SK-N-DZ (cell line): ENCODE data around the gene SFMBT2.

ENCODE experiments used
- DNase-seq: peaks from one replicate; pipeline ENCODE4 v3.0.0-alpha.2; 2015; ENCODE audit warnings: low spot score
- small RNA-seq, 2 experiments: library from RNA; depleted of rRNA; stranded (forward); fragments of <200 nt; gene quantifications; one replicate each; pipeline ENCODE3, GENCODE V24; 2014

Gene SFMBT2

DNA sequence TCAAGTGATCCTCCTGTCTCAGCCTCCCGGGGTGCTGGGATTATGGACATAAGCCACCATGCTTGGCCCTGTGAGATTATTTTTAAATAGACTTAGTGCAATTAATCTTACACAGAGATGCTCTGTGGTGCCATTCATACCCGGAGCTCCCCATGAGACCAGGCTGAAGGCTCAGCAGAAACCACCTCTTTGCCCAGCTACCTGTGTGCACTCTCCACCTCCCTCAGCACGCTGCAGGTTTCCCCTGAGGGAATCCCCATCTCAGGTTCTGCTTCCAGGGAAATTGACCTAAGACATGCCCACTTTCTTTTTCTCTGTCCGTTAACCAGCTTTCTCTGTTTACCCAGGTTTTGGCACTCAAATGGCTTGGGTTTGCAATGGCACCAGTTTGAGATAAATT lies 260.5 kb downstream of the SFMBT2 start:
- DNase-seq: no peak

DNA sequence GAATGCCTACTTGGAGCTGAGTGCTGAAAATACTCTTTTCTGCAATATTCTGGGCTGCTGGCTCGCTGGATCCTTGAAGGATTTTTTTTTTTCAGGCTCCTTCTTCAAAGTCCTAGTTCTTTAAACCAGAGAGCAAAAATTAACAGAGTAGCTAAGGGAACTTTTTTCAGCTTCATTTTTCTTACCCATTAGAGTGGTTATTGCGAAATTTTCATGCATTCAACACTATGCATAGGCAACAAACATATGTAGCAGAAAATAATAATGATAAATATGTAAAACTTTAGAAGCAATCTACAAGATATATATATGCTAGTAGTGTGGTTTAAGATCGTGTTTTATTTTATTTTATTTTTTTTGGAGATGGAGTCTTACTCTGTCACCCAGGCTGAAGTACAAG lies 264.6 kb downstream of the SFMBT2 start:
- DNase-seq: no peak

- DNase-seq: no peak
Measured at GRCh38 chr10:7136016-7136415, 274.8 kb downstream of the SFMBT2 start.

- DNase-seq: no peak
Measured at GRCh38 chr10:7135188-7135587, 275.6 kb downstream of the SFMBT2 start.

DNA sequence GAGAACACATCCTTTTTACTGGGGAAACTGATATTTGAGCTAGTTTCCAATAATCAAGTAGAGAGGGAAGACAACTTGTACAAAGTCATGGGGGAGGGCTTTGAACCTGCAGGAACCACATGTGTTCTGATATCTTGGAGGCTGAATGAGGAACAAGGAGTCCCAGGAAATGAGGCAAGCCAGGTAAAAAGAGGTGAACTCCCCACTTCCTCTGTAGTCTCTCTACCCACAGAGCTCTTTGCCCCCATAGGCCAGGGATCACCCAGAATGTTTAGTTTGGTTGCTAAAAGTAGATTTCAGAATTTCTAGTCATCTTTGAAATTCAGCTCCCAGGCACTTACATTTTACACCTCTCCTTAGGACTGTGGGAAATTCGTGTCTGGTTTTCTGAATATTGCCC lies 276.4 kb downstream of the SFMBT2 start:
- no peak for DNase-seq

DNA sequence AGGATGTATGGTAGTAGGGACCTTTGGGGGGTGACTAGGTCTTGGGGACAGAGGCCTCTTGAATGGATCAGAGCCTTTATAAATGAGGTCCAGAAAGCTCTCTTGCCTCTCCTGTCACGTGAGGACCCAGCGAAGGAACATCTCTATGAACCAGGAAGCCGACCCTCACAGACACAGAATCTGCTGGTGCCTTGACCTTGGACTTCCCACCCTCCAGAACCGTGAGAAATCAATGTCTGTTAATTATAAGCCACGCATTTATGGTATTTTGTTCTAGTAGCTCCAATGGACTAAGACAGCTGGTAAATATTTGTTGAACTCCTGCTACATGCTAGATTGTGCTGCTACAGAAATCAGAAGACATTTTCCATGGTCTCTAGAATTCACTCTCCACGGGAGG lies 276.9 kb downstream of the SFMBT2 start:
- DNase-seq: no peak

DNA sequence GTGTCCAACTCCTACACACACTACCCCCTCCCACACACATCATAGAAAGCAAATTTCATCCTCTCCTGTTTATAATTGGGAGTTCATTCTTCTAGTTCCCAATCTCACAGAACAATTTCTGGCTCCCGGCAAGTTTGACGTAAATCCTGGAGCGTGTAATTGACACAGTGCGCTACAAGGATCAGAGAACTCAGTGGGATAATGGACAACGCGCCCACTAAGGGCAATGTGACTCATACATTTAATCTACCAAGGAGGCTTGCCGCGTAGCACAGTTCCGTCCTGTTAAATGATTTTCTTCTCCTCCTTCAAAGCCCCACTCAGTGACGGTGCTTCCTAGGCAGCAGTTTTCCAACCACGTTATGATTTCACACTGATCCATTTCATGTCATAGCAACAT lies 277.6 kb downstream of the SFMBT2 start:
- DNase-seq: no peak

DNA sequence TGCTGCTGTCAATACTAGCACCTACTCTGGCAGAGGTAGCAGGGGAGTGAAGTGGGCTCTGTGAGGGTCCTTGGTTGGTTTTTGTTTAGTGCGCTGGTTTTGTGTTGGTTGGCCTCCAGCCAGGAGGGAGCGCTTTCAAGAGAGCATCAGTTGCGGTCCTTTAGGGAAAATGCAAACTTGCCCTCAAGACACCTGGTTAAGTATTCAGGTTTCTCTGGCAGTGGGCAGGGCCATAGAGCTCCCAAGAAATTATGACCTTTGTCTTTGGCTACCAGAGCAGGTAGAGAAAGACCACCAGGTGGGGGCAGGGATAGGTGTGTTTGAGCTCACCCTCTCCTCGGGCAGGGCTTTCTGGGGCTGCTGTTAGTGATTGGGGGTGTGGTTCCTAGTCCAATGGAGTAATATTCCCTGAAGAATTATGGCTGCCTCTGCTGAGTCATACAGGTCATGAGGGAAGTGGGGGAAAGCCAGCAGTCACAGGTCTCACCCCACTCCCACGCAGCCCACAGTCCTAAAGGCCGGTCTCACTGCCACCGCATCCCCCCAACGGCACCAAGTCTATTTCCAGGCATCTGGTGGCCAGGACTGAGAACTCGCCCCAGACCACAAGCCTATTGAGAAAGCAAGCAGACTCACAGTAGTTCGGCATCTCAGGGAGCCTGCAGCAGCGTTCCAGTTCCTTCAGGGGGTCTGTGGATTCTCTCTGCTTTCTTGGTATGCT lies 280.5 kb downstream of the SFMBT2 start:
- DNase-seq: no peak

DNA sequence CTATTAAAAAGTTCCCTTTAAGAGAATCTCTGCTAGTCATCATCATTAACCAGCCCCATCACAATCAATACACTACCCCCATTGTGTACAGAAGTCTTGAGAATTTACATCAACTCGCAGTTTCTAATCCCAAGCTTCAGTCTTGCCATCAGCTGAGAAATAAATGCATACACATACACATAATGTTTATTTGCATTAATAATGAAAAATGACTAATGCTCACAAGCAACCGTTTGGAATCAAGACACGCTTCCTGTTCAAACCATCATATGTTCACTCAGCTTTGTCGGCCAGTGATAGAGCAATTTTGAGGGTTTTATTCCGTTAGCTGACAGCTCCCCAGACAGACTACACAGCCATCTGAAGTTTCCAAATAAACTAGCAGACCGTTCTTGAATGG lies 287.1 kb downstream of the SFMBT2 start:
- no peak for DNase-seq

DNA sequence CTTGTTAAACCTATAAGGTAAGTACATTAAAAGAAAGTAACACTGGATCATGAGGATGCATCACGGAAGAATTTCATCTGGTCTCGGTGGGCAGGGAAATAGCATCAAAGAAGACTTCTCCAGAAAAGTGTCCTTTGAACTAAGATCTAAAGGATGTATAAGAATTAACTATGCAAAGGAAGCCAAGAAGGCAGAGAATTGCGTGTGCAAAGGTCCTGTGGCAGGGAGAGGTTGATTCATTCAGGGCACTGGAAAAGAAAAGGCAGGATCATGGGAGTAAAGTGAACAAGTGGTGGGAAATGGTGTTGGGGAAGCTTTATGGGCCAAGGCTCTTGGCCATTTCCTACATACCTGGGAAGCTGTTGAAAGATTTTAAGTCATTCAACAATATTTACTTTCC lies 288.3 kb downstream of the SFMBT2 start:
- DNase-seq: no peak

DNA sequence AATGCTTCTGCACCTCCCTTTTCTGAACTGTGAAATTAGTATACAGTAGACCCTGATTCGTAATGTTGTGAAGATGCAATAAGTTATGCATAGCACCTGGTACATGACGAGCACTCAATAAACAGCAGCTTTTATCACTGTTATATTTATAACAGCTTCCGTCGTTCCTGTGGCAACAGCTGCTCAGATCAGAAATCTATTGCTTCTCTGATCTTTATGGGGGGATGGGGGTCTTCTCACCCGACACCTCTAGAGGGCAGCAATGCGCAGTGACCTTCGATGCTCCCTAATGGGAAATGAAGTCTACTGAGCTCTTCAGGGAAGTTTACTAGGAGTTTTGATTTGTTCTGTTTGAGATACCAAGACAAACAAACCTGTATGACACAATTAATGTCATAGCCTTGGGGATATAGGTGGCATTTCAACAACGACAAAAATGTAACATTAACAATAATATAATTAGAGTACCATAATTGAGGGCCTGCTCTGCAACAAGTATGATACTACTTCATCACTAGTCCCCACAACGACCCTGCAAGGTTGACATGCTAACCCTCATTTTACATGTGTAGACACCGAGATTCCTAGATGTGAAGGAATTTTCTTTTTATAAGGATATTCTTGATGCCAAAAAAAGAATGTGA lies 289.6 kb downstream of the SFMBT2 start:
- peak; percentile 70 for DNase-seq

- DNase-seq: no peak
Measured at GRCh38 chr10:7119325-7120015, 291.4 kb downstream of the SFMBT2 start.

DNA sequence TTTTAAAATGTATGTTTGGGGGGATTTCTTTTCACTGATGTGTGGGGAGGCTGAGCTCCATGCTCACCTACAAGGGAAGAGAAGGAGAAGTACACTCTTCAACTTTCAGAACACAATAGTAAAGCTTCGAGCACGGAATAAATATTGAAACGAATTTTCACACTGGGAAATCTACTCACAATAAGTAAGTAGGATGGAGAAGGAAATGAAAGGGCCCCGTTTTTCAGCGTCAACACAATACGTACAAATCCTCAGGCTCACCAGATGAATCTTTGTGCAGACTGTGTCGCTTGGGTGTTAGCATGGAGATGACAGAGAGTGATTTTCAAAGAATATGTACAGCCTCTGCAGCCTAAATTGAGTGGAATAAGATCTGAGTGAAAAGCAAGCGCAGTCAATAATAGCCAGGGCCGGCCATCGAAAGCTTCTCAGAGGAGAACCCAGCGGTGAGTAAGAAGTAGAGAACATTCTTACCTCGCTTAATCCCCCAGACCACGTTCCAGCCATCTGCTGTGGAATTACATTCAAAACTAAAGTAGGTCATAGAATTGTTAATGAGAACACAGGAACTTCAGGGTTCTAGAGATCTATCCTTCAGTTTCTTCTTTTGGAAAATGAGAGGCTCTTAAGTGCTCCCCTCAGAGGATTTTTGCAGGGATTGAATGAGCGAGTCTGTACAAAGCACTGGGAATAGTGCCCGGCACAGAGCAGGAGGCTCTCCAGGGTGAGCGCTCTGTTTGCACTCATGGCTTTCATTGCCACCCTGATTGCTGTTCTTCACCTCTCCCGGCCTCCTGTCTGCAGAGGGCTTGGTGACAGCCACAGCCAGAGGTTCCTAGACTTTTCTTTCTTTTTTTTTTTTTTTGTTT lies 292.8 kb downstream of the SFMBT2 start:
- no peak for DNase-seq

GRCh38 chr10:7117177-7117799 lies 293.5 kb downstream of the SFMBT2 start:
- DNase-seq: no peak

DNA sequence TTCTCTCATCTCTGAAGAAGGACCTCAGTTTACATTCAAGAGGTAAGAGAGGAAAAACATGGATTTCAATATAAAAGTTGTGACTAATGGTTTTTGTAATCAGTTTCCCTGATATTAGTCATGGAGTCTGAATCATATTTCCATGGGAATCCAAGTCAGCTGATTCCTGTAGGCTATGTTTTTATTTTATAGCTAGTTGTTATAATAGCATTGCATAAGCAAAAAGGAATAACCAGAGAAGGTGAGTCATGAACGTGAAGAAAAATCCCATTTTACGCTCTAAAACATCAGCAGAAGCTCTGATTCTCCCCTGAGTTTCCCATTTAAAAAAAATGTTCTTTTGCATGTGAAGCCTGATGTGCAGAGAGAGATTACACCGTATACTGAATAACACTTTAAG lies 299.3 kb downstream of the SFMBT2 start:
- DNase-seq: no peak

GRCh38 chr10:7111089-7111488 lies 299.7 kb downstream of the SFMBT2 start:
- DNase-seq: no peak

Small RNA genes lying within 50 kb of the gene (small RNA-seq; reads per million reads assigned to genes)
- gene AL590095.2: 0 reads per million in 2 experiments
- 0 reads per million in 2 experiments for gene COX6CP17
